ENCODE data around the gene JSRP1.

JSRP1 gene

DNA sequence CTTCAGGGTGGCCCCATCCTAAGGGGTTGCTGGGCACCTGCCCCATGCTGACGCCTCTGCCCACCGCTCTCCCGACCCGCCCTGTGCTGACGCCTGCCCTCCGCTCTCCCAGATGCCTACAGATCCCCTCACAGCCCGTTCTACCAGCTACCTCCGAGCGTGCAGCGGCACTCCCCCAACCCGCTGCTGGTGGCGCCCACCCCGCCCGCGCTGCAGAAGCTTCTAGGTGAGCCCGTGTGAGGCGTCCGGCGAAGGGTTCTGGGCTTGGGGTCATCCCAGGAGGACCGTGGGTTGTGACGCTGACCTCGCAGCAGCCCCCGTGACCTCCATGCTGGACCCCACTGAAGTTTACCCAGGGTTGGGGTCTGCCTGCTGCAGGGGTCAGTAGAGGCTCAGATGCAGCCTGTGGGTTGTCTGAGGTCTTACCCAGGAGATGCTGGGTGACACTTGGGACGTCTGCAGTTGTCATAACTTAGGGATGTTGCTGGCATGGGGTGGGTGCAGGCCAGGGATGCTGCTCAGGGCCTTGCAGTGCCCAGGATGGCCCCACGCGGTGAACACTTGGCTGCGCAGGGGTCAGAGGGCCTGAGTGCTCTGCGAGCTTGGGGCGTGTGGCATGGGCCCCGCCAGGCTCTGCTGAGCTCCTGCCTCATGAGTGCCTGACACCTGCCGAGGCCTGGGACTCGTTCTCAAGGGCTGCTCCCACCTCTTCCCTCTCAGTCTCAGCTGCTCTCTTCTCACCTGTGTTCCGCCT, 45.1 kb downstream of the JSRP1 start:
- Histone ChIP-seq H3K9ac (ENCODE audit: insufficient read length, low read depth) (no peak overlapping the region), H3K9me3 (ENCODE audit: insufficient read depth, low read length) (no peaks in the 10 kb centered on the region), H3K4me1 (ENCODE audit: insufficient read depth, insufficient read length) (peaks cover 34% of the 10 kb centered on the region), H3K27me3 (ENCODE audit: insufficient read depth, insufficient read length) (no peaks in the 10 kb centered on the region), H3K36me3 (ENCODE audit: insufficient read depth, insufficient read length, low read length) (peaks cover 94% of the 10 kb centered on the region), H3K4me3 (ENCODE audit: insufficient read length, low read depth) (no peak overlapping the region)
- TF ChIP-seq YY1 (IDR thresholded peaks at IDR 0.05; ENCODE audit: insufficient read depth, insufficient read length): no peak
- no peak for TF ChIP-seq ZNF274 (IDR thresholded peaks at IDR 0.05; ENCODE audit: low read depth, low read length)
- no peak for TF ChIP-seq SUZ12 (IDR thresholded peaks at IDR 0.05; ENCODE audit: extremely low read depth, insufficient read depth, insufficient read length)
- no peak for DNase-seq (ENCODE audit: low read depth, low spot score)

DNA sequence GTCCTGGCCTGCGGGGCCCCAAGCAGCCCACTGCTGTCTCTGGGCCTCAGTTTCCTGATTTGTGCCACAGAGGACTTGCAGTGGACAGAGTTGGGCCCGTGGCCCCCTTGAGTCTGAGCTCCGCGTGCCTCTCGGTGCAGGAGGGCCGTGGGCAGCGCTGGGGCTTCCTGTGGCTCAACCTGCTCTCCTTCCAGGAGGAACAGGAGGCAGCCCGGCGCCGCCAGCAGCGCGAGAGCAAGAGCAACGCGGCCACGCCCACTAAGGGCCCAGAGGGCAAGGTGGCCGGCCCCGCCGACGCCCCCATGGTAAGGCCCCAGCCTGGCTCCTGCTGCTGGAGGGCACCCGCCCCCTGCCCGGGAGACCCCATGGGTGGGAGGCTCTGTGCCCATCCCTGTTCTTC, 46.0 kb downstream of the JSRP1 start:
- H3K4me3 ChIP-seq (ENCODE audit: insufficient read length, low read depth): no peak overlapping the region
- peaks cover 84% of the 10 kb centered on the region for H3K36me3 ChIP-seq (ENCODE audit: insufficient read depth, insufficient read length, low read length)
- H3K9me3 ChIP-seq (ENCODE audit: insufficient read depth, low read length): no peaks in the 10 kb centered on the region
- TF ChIP-seq YY1 (IDR thresholded peaks at IDR 0.05; ENCODE audit: insufficient read depth, insufficient read length): no peak
- no peak for TF ChIP-seq ZNF274 (IDR thresholded peaks at IDR 0.05; ENCODE audit: low read depth, low read length)
- no peak for TF ChIP-seq SUZ12 (IDR thresholded peaks at IDR 0.05; ENCODE audit: extremely low read depth, insufficient read depth, insufficient read length)
- H3K27me3 ChIP-seq (ENCODE audit: insufficient read depth, insufficient read length): no peaks in the 10 kb centered on the region
- DNase-seq (ENCODE audit: low read depth, low spot score): no peak
- peaks cover 33% of the 10 kb centered on the region for H3K4me1 ChIP-seq (ENCODE audit: insufficient read depth, insufficient read length)
- H3K9ac ChIP-seq (ENCODE audit: insufficient read length, low read depth): no peak overlapping the region

DNA sequence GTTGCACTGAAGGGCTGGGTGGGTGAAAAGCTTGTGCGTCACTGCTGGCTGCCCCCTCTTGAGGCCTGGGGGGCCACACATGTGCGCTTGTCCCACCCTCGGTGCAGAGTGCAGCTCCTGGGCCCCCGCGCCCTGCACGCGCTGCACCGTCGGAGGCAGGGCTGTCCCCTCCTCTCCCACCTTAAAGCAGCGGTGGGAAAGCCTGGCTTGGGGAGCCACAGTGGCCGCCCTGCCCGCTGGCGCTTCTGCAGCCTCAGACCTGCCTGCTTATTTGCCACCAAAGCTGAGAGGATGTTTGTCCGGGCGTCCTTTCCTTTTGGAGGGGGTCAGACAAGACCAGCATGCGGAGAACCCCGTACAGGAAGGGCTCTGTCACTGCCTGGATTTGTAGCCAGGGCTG, 46.8 kb downstream of the JSRP1 start:
- TF ChIP-seq SUZ12 (IDR thresholded peaks at IDR 0.05; ENCODE audit: extremely low read depth, insufficient read depth, insufficient read length) (no peak), YY1 (IDR thresholded peaks at IDR 0.05; ENCODE audit: insufficient read depth, insufficient read length) (no peak), ZNF274 (IDR thresholded peaks at IDR 0.05; ENCODE audit: low read depth, low read length) (no peak)
- no peaks in the 10 kb centered on the region for H3K27me3 ChIP-seq (ENCODE audit: insufficient read depth, insufficient read length)
- no peaks in the 10 kb centered on the region for H3K9me3 ChIP-seq (ENCODE audit: insufficient read depth, low read length)
- H3K9ac ChIP-seq (ENCODE audit: insufficient read length, low read depth): no peak overlapping the region
- peaks cover 80% of the 10 kb centered on the region for H3K36me3 ChIP-seq (ENCODE audit: insufficient read depth, insufficient read length, low read length)
- peaks cover 30% of the 10 kb centered on the region for H3K4me1 ChIP-seq (ENCODE audit: insufficient read depth, insufficient read length)
- no peak for DNase-seq (ENCODE audit: low read depth, low spot score)
- no peak overlapping the region for H3K4me3 ChIP-seq (ENCODE audit: insufficient read length, low read depth)

DNA sequence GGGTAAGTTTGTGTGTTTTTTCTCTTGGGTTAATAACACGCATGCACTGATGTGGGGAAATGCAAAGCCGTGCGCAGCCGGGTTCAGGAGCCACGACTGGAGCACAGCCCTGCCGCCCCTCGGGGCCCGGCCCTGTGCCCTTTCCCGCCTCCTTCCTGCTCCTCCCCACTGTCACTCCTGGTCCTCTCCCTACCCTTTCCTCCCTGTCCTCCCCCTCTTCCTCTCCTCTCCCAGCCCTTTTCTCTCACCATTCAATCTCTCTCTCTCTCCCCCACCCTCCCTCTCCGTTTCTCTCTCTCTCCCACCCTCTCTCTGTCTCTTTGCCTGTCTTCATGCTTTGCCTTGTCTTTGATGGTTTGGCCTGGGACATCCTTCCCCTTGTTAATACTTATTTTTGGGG, 47.2 kb downstream of the JSRP1 start:
- TF ChIP-seq YY1 (IDR thresholded peaks at IDR 0.05; ENCODE audit: insufficient read depth, insufficient read length): no peak
- no peak for TF ChIP-seq ZNF274 (IDR thresholded peaks at IDR 0.05; ENCODE audit: low read depth, low read length)
- no peak for TF ChIP-seq SUZ12 (IDR thresholded peaks at IDR 0.05; ENCODE audit: extremely low read depth, insufficient read depth, insufficient read length)
- Histone ChIP-seq H3K4me3 (ENCODE audit: insufficient read length, low read depth) (no peak overlapping the region), H3K9ac (ENCODE audit: insufficient read length, low read depth) (no peak overlapping the region), H3K36me3 (ENCODE audit: insufficient read depth, insufficient read length, low read length) (peaks cover 80% of the 10 kb centered on the region), H3K4me1 (ENCODE audit: insufficient read depth, insufficient read length) (peaks cover 30% of the 10 kb centered on the region), H3K27me3 (ENCODE audit: insufficient read depth, insufficient read length) (no peaks in the 10 kb centered on the region), H3K9me3 (ENCODE audit: insufficient read depth, low read length) (no peaks in the 10 kb centered on the region)
- DNase-seq (ENCODE audit: low read depth, low spot score): no peak

DNA sequence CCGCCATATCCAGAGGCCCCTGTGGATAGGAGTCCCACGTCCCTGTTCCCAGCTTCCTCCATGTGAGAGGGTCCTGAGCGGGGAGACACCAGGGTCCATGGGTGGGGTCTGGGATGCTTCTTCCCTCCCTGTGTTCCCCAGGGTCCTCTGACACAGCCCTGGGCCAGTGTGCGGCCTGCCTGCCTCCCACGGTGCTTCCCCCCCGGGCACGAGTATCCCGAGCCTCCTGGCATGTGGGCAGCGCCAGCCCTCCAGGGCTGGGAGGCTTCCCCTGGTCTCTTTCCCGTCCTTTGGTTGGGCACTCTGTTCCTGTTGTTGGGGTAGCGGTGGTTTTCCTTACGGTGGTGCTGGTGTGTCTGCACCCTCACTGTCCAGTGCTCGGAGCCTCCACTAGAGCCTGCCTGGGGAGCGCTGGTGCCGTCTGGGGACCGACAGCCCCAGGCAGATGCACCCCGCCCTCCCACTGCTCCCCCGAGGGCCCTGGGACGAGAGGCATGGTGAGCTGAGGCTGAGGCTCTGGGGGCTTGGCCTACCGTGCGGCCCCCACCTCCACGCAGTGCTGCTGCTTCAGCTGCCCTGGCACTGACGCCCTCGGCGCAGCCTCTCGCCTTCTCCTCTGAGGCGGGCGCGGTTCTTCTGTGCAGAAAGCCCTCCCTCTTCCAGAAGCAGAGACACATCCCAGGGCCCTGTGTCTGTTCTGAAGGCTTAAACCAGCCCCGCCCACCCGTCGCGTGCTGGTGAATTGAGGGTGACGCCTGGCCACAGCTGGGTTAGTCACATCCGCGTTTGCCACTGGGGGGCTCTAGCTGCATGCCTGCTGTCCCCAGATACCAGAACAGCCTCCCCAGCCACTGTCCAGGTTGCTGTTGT, 48.0 kb downstream of the JSRP1 start:
- peaks cover 24% of the 10 kb centered on the region for H3K4me1 ChIP-seq (ENCODE audit: insufficient read depth, insufficient read length)
- no peak overlapping the region for H3K4me3 ChIP-seq (ENCODE audit: insufficient read length, low read depth)
- peak overlapping the region; percentile 46 for H3K9ac ChIP-seq (ENCODE audit: insufficient read length, low read depth)
- peaks cover 80% of the 10 kb centered on the region for H3K36me3 ChIP-seq (ENCODE audit: insufficient read depth, insufficient read length, low read length)
- no peak for TF ChIP-seq YY1 (IDR thresholded peaks at IDR 0.05; ENCODE audit: insufficient read depth, insufficient read length)
- no peak for TF ChIP-seq ZNF274 (IDR thresholded peaks at IDR 0.05; ENCODE audit: low read depth, low read length)
- no peak for TF ChIP-seq SUZ12 (IDR thresholded peaks at IDR 0.05; ENCODE audit: extremely low read depth, insufficient read depth, insufficient read length)
- no peaks in the 10 kb centered on the region for H3K27me3 ChIP-seq (ENCODE audit: insufficient read depth, insufficient read length)
- no peak for DNase-seq (ENCODE audit: low read depth, low spot score)
- H3K9me3 ChIP-seq (ENCODE audit: insufficient read depth, low read length): no peaks in the 10 kb centered on the region

DNA sequence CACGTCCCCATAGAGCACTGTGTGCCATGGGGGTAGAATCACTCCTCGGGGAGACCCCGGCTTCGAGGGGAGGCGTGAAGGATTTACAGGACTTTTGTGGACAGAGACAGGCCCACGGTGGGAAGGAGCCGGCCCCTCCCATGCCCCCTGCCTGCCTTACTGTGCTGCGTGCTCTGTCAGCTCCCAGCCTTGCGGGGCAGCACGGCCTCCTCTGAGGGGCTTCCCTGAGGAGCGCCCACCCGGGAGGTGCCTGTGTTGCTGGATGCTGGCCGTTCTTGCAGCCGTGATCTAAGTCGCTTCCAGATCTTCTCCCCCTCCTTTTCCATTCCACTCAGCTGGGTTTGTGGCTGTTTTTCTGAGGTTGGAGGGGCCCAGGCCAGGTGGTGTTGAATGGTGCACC, 49.2 kb downstream of the JSRP1 start:
- peaks cover 23% of the 10 kb centered on the region for H3K4me1 ChIP-seq (ENCODE audit: insufficient read depth, insufficient read length)
- H3K36me3 ChIP-seq (ENCODE audit: insufficient read depth, insufficient read length, low read length): peaks cover 78% of the 10 kb centered on the region
- no peaks in the 10 kb centered on the region for H3K9me3 ChIP-seq (ENCODE audit: insufficient read depth, low read length)
- H3K4me3 ChIP-seq (ENCODE audit: insufficient read length, low read depth): no peak overlapping the region
- TF ChIP-seq SUZ12 (IDR thresholded peaks at IDR 0.05; ENCODE audit: extremely low read depth, insufficient read depth, insufficient read length): no peak
- no peak for TF ChIP-seq ZNF274 (IDR thresholded peaks at IDR 0.05; ENCODE audit: low read depth, low read length)
- TF ChIP-seq YY1 (IDR thresholded peaks at IDR 0.05; ENCODE audit: insufficient read depth, insufficient read length): no peak
- no peak for DNase-seq (ENCODE audit: low read depth, low spot score)
- H3K27me3 ChIP-seq (ENCODE audit: insufficient read depth, insufficient read length): no peaks in the 10 kb centered on the region
- H3K9ac ChIP-seq (ENCODE audit: insufficient read length, low read depth): no peak overlapping the region

DNA sequence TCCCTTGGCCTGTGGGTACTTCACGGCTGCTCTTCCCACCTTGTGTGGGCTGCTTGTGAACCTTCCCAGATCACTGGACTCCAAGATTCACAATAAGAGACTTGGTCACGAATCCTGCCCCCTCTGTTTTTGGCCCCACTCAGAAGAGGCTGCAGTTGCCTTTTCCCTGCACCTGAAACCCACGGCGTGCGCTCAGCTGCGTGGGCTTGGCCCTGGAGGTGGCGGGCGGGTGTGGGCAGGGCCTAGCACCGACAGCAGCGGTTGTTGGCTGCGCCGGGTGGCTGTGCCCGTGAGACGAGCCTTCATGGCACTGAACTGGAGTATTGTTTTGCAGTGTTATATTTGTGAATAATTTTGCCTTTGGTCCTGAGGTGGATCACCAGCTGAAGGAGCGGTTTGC, 53.9 kb downstream of the JSRP1 start:
- no peak for DNase-seq (ENCODE audit: low read depth, low spot score)
- H3K27me3 ChIP-seq (ENCODE audit: insufficient read depth, insufficient read length): no peaks in the 10 kb centered on the region
- peaks cover 72% of the 10 kb centered on the region for H3K36me3 ChIP-seq (ENCODE audit: insufficient read depth, insufficient read length, low read length)
- TF ChIP-seq YY1 (IDR thresholded peaks at IDR 0.05; ENCODE audit: insufficient read depth, insufficient read length) (no peak), SUZ12 (IDR thresholded peaks at IDR 0.05; ENCODE audit: extremely low read depth, insufficient read depth, insufficient read length) (no peak), ZNF274 (IDR thresholded peaks at IDR 0.05; ENCODE audit: low read depth, low read length) (no peak)
- H3K4me3 ChIP-seq (ENCODE audit: insufficient read length, low read depth): no peak overlapping the region
- peaks cover 8% of the 10 kb centered on the region; the same call in 1 of the 2 replicates for H3K9me3 ChIP-seq (ENCODE audit: insufficient read depth, low read length)
- peaks cover 17% of the 10 kb centered on the region for H3K4me1 ChIP-seq (ENCODE audit: insufficient read depth, insufficient read length)
- no peak overlapping the region for H3K9ac ChIP-seq (ENCODE audit: insufficient read length, low read depth)
